Endothelial cell of umbilical vein (primary cell): ENCODE data around the gene WNT9A. TPM values are rescaled to one million over a fixed set of nuclear protein-coding genes. Genes with fewer than 3 reads are reported as not detected.

Experiments
- BruUV-seq: library from RNA; stranded (reverse); fragments of 400-500 nt; replicated peaks from 2 replicates; lab custom pipeline; 2021; lab: Mats Ljungman, UMichigan
- CTCF ChIA-PET: fragments of 300-600, 350-600 bp; sonication (Branson Sonifier 250); formaldehyde crosslinking; loops from one replicate; lab custom pipeline; 2021; ENCODE audit warnings: antibody characterized with exemption, inconsistent platforms; lab: Charles Lee
- POLR2A ChIA-PET: fragments of 300-600, 350-600 bp; sonication (Branson Sonifier 250); formaldehyde crosslinking; loops from one replicate; lab custom pipeline; 2021; ENCODE audit warnings: antibody characterized with exemption, inconsistent platforms; lab: Charles Lee
- DNase-seq: peaks from one replicate; pipeline ENCODE4 v3.0.0-alpha.2; 2011; ENCODE audit warnings: low read depth, low spot score
- FAIRE-seq: peaks from 2 replicates; lab custom pipeline; 2011; peaks lifted over from hg19 to GRCh38; lab: Jason Lieb, UNC
- H2AFZ ChIP-seq: 2 replicates; pipeline ENCODE4 v1.6.0; 2012; ENCODE audit warnings: low read depth, low read length, control low read depth, inconsistent platforms
- H3K27ac ChIP-seq: 2 replicates; pipeline ENCODE4 v1.5.1; 2011; ENCODE audit warnings: low read depth, mild to moderate bottlenecking, control low read depth, low read length, moderate library complexity; ENCODE audit not compliant: insufficient read depth
- H3K27me3 ChIP-seq, 2 experiments: 2 replicates each; pipeline versions ENCODE4 v1.6.0 to v1.6.1; 2011; ENCODE audit warnings: low read length in 2 of 2, mixed read lengths in 1 of 2; ENCODE audit not compliant: control insufficient read depth in 2 of 2, insufficient read depth in 2 of 2
- H3K36me3 ChIP-seq, 2 experiments: 2 replicates in 1 of 2; 3 replicates in 1 of 2; pipeline ENCODE4 v1.5.1; 2011; ENCODE audit warnings: low read length in 2 of 2, mild to moderate bottlenecking in 1 of 2, moderate library complexity in 1 of 2; ENCODE audit not compliant: control insufficient read depth in 2 of 2, insufficient read depth in 2 of 2; ENCODE audit errors: extremely low read depth in 1 of 2
- H3K4me1 ChIP-seq: 3 replicates; pipeline ENCODE4 v1.5.1; 2011; ENCODE audit warnings: mild to moderate bottlenecking, low read length; ENCODE audit not compliant: control insufficient read depth, insufficient read depth; ENCODE audit errors: extremely low read depth
- H3K4me2 ChIP-seq: 2 replicates; pipeline ENCODE4 v1.6.1; 2011; ENCODE audit warnings: low read length, control low read depth, mixed read lengths; ENCODE audit not compliant: insufficient read depth
- H3K4me3 ChIP-seq, 3 experiments: fragments of 200-600 bp in 1 of 3; sonication (generic), shearing (Covaris generic) in 1 of 3; replicated peaks in 1 of 3; 2 replicates each; pipeline ENCODE4 v1.5.1; 2011 to 2016; ENCODE audit warnings: control low read depth in 3 of 3, low read length in 3 of 3, mild to moderate bottlenecking in 2 of 3, inconsistent platforms in 1 of 3, low read depth in 1 of 3, moderate library complexity in 1 of 3; ENCODE audit not compliant: insufficient read depth in 1 of 3
- H3K79me2 ChIP-seq: 2 replicates; pipeline ENCODE4 v1.6.0; 2012; ENCODE audit warnings: low read length, inconsistent platforms; ENCODE audit not compliant: control insufficient read depth, insufficient read depth
- H3K9ac ChIP-seq: replicated peaks from 2 replicates; pipeline ENCODE3; 2011; ENCODE audit warnings: low read length, control low read depth; ENCODE audit not compliant: insufficient read depth; ENCODE audit errors: extremely low read depth
- H3K9me1 ChIP-seq: replicated peaks from 3 replicates; pipeline ENCODE4 v1.6.0; 2011; ENCODE audit warnings: mild to moderate bottlenecking, low read length; ENCODE audit not compliant: control insufficient read depth, insufficient read depth; ENCODE audit errors: extremely low read depth
- H3K9me3 ChIP-seq: replicated peaks from 2 replicates; pipeline ENCODE4 v1.5.1; 2012; ENCODE audit warnings: low read length, inconsistent platforms; ENCODE audit not compliant: control insufficient read depth, insufficient read depth
- H4K20me1 ChIP-seq: replicated peaks from 2 replicates; pipeline ENCODE3; 2011; ENCODE audit warnings: mild to moderate bottlenecking, low read length; ENCODE audit not compliant: control insufficient read depth, insufficient read depth; ENCODE audit errors: extremely low read depth
- EZH2 ChIP-seq: IDR thresholded peaks from 2 replicates; pipeline ENCODE4 v1.6.1; 2012; ENCODE audit warnings: borderline replicate concordance, low read depth, mild to moderate bottlenecking, moderate library complexity, low read length, inconsistent platforms; ENCODE audit not compliant: severe bottlenecking
- FOS ChIP-seq: IDR thresholded peaks from 2 replicates; pipeline ENCODE4 v1.6.1; 2011; ENCODE audit warnings: mild to moderate bottlenecking, low read length, moderate library complexity, borderline replicate concordance; ENCODE audit not compliant: insufficient read depth
- GATA2 ChIP-seq: IDR thresholded peaks from 2 replicates; pipeline ENCODE4 v1.7.0; 2011; ENCODE audit warnings: low read depth, mild to moderate bottlenecking, moderate library complexity, mixed read lengths, low read length; ENCODE audit not compliant: insufficient read length, insufficient read depth
- JUN ChIP-seq: IDR thresholded peaks from 2 replicates; pipeline ENCODE4 v1.6.1; 2011; ENCODE audit warnings: borderline replicate concordance, low read depth; ENCODE audit not compliant: insufficient read length, insufficient read depth
- MAX ChIP-seq: IDR thresholded peaks from 2 replicates; pipeline ENCODE4 v1.6.1; 2011; ENCODE audit not compliant: insufficient read depth, insufficient read length
- MYC ChIP-seq: IDR thresholded peaks from one replicate; pipeline ENCODE4 v1.6.1; 2011; ENCODE audit warnings: mild to moderate bottlenecking, low read depth, low read length
- POLR2A ChIP-seq: IDR thresholded peaks from 2 replicates; pipeline ENCODE4 v1.6.1; 2012; ENCODE audit warnings: low read depth, mild to moderate bottlenecking, control low read depth, low read length
- POLR2AphosphoS5 ChIP-seq: IDR thresholded peaks from 2 replicates; pipeline ENCODE4 v1.6.1; 2012; ENCODE audit warnings: low read depth, mild to moderate bottlenecking, control low read depth, low read length, moderate library complexity; ENCODE audit not compliant: insufficient read depth
- dilution Hi-C: fragments of 300-500 bp; cut with MboI; formaldehyde crosslinking; loops from one replicate; pipeline ENCODE4 v1.15.0; 2019; ENCODE audit warnings: low sequenced_read_pairs; ENCODE audit not compliant: extremely low pct_ligation_motif_present
- intact Hi-C: fragments of 100-400 bp; cut with micrococcal nuclease; formaldehyde crosslinking; loops from one replicate; pipeline ENCODE4 v1.10.0; 2022
- polyA plus RNA-seq, 4 experiments: library from polyadenylated mRNA; depleted of rRNA in 3 of 4; stranded (reverse) in 3 of 4; unstranded in 1 of 4; fragments of >200 nt; gene quantifications; 2 replicates each; pipeline versions ENCODE4 v1.2.1 to v1.2.3, GENCODE V29; 2011 to 2012; ENCODE audit warnings: missing spikeins in 1 of 4
- total RNA-seq: library from RNA; stranded (reverse); gene quantifications from 2 replicates; pipeline ENCODE4 v1.2.3, GENCODE V29; 2021
- TF ChIP-seq, protein P1 (sequence below), 2 donors: IDR thresholded peaks; 1 replicate in 1 of 2; 2 replicates in 1 of 2; pipeline ENCODE4 v1.5.1; 2011; ENCODE audit warnings: low read length in 2 of 2, mild to moderate bottlenecking in 2 of 2, moderate library complexity in 2 of 2, control low read depth in 1 of 2, inconsistent platforms in 1 of 2, low read depth in 1 of 2; ENCODE audit not compliant: insufficient read depth in 1 of 2; ENCODE audit errors: extremely low read depth in 1 of 2

WNT9A gene
- total and polyA plus RNA-seq, 2 donors (not counting 3 experiments of a cell fraction or from before 2014, with no cell fraction given), result 5.4 to 6.2 TPM

DNA sequence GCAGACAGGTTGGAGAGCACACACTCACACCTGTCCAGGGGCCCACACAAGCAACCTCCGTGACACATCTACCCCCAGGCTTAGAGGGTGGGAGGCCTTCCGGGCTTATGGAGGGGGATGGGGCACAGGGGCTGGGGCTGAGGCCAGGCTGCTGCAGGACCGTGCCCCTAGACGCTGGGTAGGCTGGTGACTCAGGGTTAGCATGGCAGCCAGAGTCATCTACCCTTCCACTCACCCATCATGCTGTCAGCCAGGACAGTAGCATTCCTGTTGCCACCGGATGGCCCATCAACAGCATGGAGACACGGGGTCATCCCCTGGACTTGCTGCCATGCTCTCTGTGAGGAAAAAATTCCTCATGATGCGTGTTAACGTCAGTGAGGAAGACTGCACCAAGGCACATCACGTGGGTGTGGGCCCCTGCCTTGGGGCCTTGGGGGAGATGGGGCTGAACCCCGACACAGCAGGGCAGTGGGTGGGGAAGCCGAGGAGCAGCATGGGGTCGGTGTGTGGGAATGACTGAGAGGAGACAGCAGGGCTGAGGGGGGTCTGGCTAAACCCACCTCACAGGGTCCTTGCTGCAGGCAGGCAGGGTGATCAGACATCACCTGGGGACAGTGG, 52.8 kb downstream of the WNT9A start:
- Histone ChIP-seq H3K27ac (no peak overlapping the region), H3K79me2 (no peaks in the 10 kb centered on the region), H3K27me3 (no peaks in the 10 kb centered on the region), H3K4me1 (no peaks in the 10 kb centered on the region), H3K4me3 (no peak overlapping the region), H3K9me3 (no peaks in the 10 kb centered on the region), H3K9me1 (no peaks in the 10 kb centered on the region), H3K9ac (no peak overlapping the region), H3K4me2 (no peak overlapping the region), H4K20me1 (no peaks in the 10 kb centered on the region), H3K36me3 (no peaks in the 10 kb centered on the region), H2AFZ (no peak overlapping the region)
- TF ChIP-seq MYC, result no peak
- no peak for TF ChIP-seq POLR2A
- TF ChIP-seq JUN, result no peak
- no peak for TF ChIP-seq POLR2AphosphoS5
- no peak for TF ChIP-seq FOS
- TF ChIP-seq MAX, result no peak
- no peak for TF ChIP-seq GATA2
- no peak for TF ChIP-seq EZH2
- TF ChIP-seq, protein P1, sequence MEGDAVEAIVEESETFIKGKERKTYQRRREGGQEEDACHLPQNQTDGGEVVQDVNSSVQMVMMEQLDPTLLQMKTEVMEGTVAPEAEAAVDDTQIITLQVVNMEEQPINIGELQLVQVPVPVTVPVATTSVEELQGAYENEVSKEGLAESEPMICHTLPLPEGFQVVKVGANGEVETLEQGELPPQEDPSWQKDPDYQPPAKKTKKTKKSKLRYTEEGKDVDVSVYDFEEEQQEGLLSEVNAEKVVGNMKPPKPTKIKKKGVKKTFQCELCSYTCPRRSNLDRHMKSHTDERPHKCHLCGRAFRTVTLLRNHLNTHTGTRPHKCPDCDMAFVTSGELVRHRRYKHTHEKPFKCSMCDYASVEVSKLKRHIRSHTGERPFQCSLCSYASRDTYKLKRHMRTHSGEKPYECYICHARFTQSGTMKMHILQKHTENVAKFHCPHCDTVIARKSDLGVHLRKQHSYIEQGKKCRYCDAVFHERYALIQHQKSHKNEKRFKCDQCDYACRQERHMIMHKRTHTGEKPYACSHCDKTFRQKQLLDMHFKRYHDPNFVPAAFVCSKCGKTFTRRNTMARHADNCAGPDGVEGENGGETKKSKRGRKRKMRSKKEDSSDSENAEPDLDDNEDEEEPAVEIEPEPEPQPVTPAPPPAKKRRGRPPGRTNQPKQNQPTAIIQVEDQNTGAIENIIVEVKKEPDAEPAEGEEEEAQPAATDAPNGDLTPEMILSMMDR (IDR thresholded peaks at IDR 0.05; ENCODE audit: extremely low read depth in 1 of 2, insufficient read depth in 1 of 2, low read depth in 1 of 2, low read length in 2 of 2), result no peak
- POLR2A ChIA-PET, result no interaction called here
- CTCF ChIA-PET, result no interaction called here
- FAIRE-seq (no peak), DNase-seq (no peak)
- intact Hi-C loops, result no loop called here
- BruUV-seq, result no TSS peak
- dilution Hi-C loops, result no loop called here
